ENCODE measurements around the gene SART1.

GRCh38 chr11:65977621-65978390 lies 16.3 kb downstream of the SART1 start:
- TF ChIP-seq CTCF (IDR thresholded peaks at IDR 0.05): no peak
- TF ChIP-seq POLR2A (IDR thresholded peaks at IDR 0.05): no peak

All from esophagus squamous epithelium (tissue), 4 donors.